Panc1 (cell line): ENCODE measurements around the gene ZBTB34. TPM values are rescaled to one million over a fixed set of nuclear protein-coding genes. Genes with fewer than 3 reads are reported as not detected.

Source experiments
- ATAC-seq: fragments of 200-7000 bp; cut with Tn5 transposase; 2 replicates; pipeline ENCODE4 v1.9.1; 2020; ENCODE audit warnings: mild to moderate bottlenecking, moderate library complexity
- BruUV-seq: library from RNA; stranded (reverse); fragments of 400-500 nt; replicated peaks from 2 replicates; lab custom pipeline; 2021; lab: Mats Ljungman, UMichigan
- CTCF ChIA-PET: fragments of 300-600 bp; sonication (Branson Sonifier 250); formaldehyde crosslinking; loops from one replicate; lab custom pipeline; 2022; ENCODE audit warnings: antibody characterized with exemption; lab: Charles Lee
- POLR2A ChIA-PET: fragments of 300-600 bp; sonication (Branson Sonifier 250); formaldehyde crosslinking; loops from one replicate; lab custom pipeline; 2022; ENCODE audit warnings: antibody characterized with exemption; lab: Charles Lee
- DNase-seq: peaks from one replicate; pipeline ENCODE4 v3.0.0-alpha.2; 2010; ENCODE audit warnings: low read depth, low spot score
- H3K27ac ChIP-seq: 2 replicates; pipeline ENCODE4 v1.5.1; 2011; ENCODE audit warnings: mild to moderate bottlenecking, low read length, inconsistent platforms
- H3K27me3 ChIP-seq: fragments of 200-500 bp; sonication (Bioruptor generic); 2 replicates; pipeline ENCODE4 v1.6.0; 2014; ENCODE audit warnings: low read length, inconsistent platforms; ENCODE audit not compliant: control insufficient read depth, insufficient read depth
- H3K36me3 ChIP-seq: fragments of 200-500 bp; sonication (Bioruptor generic); 2 replicates; pipeline ENCODE4 v1.5.1; 2014; ENCODE audit warnings: inconsistent platforms, mild to moderate bottlenecking, low read length, moderate library complexity; ENCODE audit not compliant: control insufficient read depth, insufficient read depth
- H3K4me1 ChIP-seq: 2 replicates; pipeline ENCODE4 v1.5.1; 2011; ENCODE audit warnings: inconsistent platforms, mild to moderate bottlenecking, low read length, moderate library complexity; ENCODE audit not compliant: control insufficient read depth, insufficient read depth
- H3K4me3 ChIP-seq, 2 experiments: 2 replicates each; pipeline ENCODE4 v1.5.1; 2011 to 2012; ENCODE audit warnings: low read depth in 2 of 2, low read length in 2 of 2, mild to moderate bottlenecking in 2 of 2, inconsistent platforms in 1 of 2, moderate library complexity in 1 of 2
- H3K9me3 ChIP-seq: fragments of 200-500 bp; sonication (Bioruptor generic); 2 replicates; pipeline ENCODE4 v1.5.1; 2014; ENCODE audit warnings: low read depth, mild to moderate bottlenecking, inconsistent platforms, low read length, moderate library complexity; ENCODE audit not compliant: control insufficient read depth, insufficient read depth
- CTCF ChIP-seq: fragments of 450-650 bp; IDR thresholded peaks from 2 replicates; pipeline ENCODE4 v1.5.1; 2017; ENCODE audit warnings: mild to moderate bottlenecking
- POLR2AphosphoS5 ChIP-seq: IDR thresholded peaks from 2 replicates; pipeline ENCODE4 v1.6.1; 2012; ENCODE audit warnings: mild to moderate bottlenecking, low read depth, low read length, moderate library complexity
- REST ChIP-seq, 2 experiments: IDR thresholded peaks; 2 replicates each; pipeline ENCODE4 v1.6.1; 2011 to 2012; ENCODE audit warnings: low read depth in 2 of 2, control low read depth in 1 of 2, low read length in 1 of 2, mild to moderate bottlenecking in 1 of 2, moderate library complexity in 1 of 2; ENCODE audit not compliant: insufficient read depth in 1 of 2
- SIN3A ChIP-seq: IDR thresholded peaks from 2 replicates; pipeline ENCODE4 v1.6.1; 2012; ENCODE audit warnings: low read depth, mild to moderate bottlenecking, low read length, moderate library complexity, borderline replicate concordance; ENCODE audit not compliant: insufficient read depth
- TCF7L2 ChIP-seq: IDR thresholded peaks from 2 replicates; pipeline ENCODE4 v1.6.1; 2011; ENCODE audit warnings: mild to moderate bottlenecking, low read depth, low read length, inconsistent platforms
- in situ Hi-C: cut with HindIII; loops from 2 replicates; pipeline ENCODE4 v1.10.0; 2016; ENCODE audit warnings: low sequenced_read_pairs, low pct_unique_long_range_greater_than_20kb
- intact Hi-C: fragments of 100-400 bp; cut with micrococcal nuclease; formaldehyde crosslinking; loops from one replicate; pipeline ENCODE4 v1.10.0; 2022; ENCODE audit not compliant: unreplicated experiment
- total RNA-seq: library from RNA; stranded (reverse); gene quantifications from one replicate; pipeline ENCODE4 v1.2.1, GENCODE V29; 2021; ENCODE audit not compliant: unreplicated experiment

The ZBTB34 gene
- total RNA-seq, 1 experiment from 2014 or later: 5.5 TPM

DNA sequence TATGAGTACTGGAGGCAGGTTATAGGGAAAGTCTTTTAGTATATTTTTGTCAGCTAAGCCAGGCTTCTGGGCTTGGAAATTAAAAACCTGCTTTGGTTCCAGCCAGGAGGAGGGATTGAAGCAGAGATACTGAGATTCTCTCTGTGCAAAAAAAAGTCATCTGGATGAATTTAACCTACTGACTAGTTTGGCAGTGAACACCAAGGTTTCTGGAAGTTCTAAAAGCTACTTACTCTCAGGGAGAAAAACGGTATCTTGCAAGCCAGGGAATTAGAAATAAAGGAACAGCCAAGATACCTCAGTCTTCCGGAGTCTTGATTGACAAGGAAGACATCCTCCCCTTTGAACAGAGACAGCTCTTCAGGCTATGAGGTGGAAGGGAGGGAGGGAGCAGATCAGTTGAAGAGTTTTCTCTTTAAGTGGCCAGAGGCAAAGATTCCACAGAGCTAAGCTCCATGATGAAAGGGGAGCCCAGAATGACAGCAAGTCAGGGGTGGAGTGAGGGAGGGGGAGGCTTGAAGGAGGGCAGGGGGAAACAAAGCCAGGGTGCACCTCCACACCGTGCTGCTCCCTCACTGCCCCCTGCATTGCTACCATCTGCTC is 8.3 kb upstream of the ZBTB34 start:
- POLR2A ChIA-PET: no interaction called here

GRCh38 chr9:126853667-126854066 is 6.8 kb upstream of the ZBTB34 start:
- POLR2A ChIA-PET: no interaction called here
- in situ Hi-C loops: no loop called here
- intact Hi-C loops: no loop called here

More for the DNA sequence above, 8.3 kb upstream of the ZBTB34 start:
- H3K4me1 ChIP-seq: no peaks in the 10 kb centered on the region; the same call in 1 of the 2 replicates
- no peaks in the 10 kb centered on the region for H3K27me3 ChIP-seq
- no peak for ATAC-seq
- no TSS peak for BruUV-seq
- no peak overlapping the region for H3K4me3 ChIP-seq
- no peak for DNase-seq
- CTCF ChIA-PET: no interaction called here
- H3K36me3 ChIP-seq: no peaks in the 10 kb centered on the region
- no peak overlapping the region for H3K27ac ChIP-seq
- in situ Hi-C loops: no loop called here
- intact Hi-C loops: no loop called here
- no peak for TF ChIP-seq SIN3A
- no peak for TF ChIP-seq CTCF
- no peak for TF ChIP-seq REST (IDR thresholded peaks at IDR 0.05; ENCODE audit: insufficient read depth in 1 of 2, low read depth in 2 of 2, low read length in 1 of 2)
- no peak for TF ChIP-seq POLR2AphosphoS5
- no peaks in the 10 kb centered on the region for H3K9me3 ChIP-seq

More at GRCh38 chr9:126853667-126854066, 6.8 kb upstream of the ZBTB34 start:
- no peak overlapping the region for H3K4me3 ChIP-seq
- H3K9me3 ChIP-seq: no peaks in the 10 kb centered on the region
- H3K27me3 ChIP-seq: no peaks in the 10 kb centered on the region
- no TSS peak for BruUV-seq
- no peak for ATAC-seq
- CTCF ChIA-PET: no interaction called here
- DNase-seq: no peak
- TF ChIP-seq CTCF: no peak
- TF ChIP-seq TCF7L2: no peak
- TF ChIP-seq REST (IDR thresholded peaks at IDR 0.05; ENCODE audit: insufficient read depth in 1 of 2, low read depth in 2 of 2, low read length in 1 of 2): no peak
- TF ChIP-seq POLR2AphosphoS5: no peak
- TF ChIP-seq SIN3A: no peak
- no peaks in the 10 kb centered on the region; the same call in 1 of the 2 replicates for H3K4me1 ChIP-seq
- no peak overlapping the region for H3K27ac ChIP-seq
- H3K36me3 ChIP-seq: no peaks in the 10 kb centered on the region
